Stimulated activated effector memory CD8-positive, alpha-beta T cell treated with anti-CD3 and anti-CD28 coated beads, Interleukin-12 subunit alpha, Interleukin-12 subunit beta, amount 100 ng/mL, for 72 hours (primary cell): Measurements from ENCODE around the gene FTO.
"Not testable (repeated sequence)": the region's sequence is repeated elsewhere in the genome, so short reads cannot be mapped to it uniquely, and the experiment has no call there.

Source experiments
- ATAC-seq: fragments of 150-1000 bp; cut with Tn5 transposase; 2 replicates; pipeline ENCODE4 v1.10.0; 2021
- DNase-seq, 2 donors: peaks; one replicate each; pipeline ENCODE4 v3.0.0; 2021 to 2022; ENCODE audit warnings: low spot score in 2 of 2
- H3K27ac Mint-ChIP-seq: one replicate; pipeline ENCODE4 v1.8.0; 2022; ENCODE audit warnings: mild to moderate bottlenecking, mixed read lengths
- H3K36me3 Mint-ChIP-seq: one replicate; pipeline ENCODE4 v1.8.0; 2022; ENCODE audit warnings: mild to moderate bottlenecking, mixed read lengths
- H3K4me1 Mint-ChIP-seq: one replicate; pipeline ENCODE4 v1.8.0; 2022; ENCODE audit warnings: mixed read lengths
- H3K4me3 Mint-ChIP-seq: one replicate; pipeline ENCODE4 v1.8.0; 2022; ENCODE audit warnings: mild to moderate bottlenecking, mixed read lengths
- H3K9me3 Mint-ChIP-seq: one replicate; pipeline ENCODE4 v1.8.0; 2022; ENCODE audit warnings: mixed read lengths

FTO gene

DNA sequence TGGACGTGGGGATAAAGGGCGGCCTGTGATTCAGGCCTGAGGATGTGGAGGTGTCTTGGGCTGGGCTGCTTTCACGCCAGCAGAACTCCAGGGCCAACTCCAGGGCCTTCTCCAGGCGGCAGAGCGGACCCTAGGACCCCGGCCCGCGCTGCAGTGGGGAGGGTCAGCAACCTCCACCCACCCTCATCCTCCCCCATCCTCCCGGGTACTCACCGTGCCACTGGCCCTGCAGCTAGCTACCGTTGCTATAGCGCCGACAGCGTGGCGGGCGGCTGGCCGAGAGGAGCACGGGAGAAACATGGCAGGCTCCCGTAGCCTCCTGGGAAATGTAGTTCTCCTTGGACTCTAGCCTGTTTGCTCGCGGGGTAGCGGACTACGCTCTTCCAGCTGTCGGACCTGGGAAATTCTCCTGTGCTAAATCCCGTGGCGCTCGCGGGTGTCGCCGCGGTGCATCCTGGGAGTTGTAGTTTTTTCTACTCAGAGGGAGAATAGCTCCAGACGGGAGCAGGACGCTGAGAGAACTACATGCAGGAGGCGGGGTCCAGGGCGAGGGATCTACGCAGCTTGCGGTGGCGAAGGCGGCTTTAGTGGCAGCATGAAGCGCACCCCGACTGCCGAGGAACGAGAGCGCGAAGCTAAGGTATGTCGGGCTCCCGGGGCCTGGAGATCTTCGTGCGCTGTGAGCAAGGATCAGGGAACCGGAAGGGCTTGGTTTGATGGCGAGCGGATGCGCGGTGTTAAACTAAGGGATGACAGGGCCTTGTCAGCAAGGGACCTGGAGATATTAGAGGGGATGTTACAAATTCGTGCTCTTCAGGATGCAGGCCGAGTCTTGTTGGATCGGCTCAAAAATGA is at the start of gene FTO, which contains the start of gene RPGRIP1L:
TSS of gene FTO (plus strand) at position 567 of the 855 bp plus-strand sequence.
TSS of gene RPGRIP1L (minus strand) at position 270 of the 855 bp plus-strand sequence. CDS start 3,136 bp downstream, outside the sequence.
- H3K36me3 Mint-ChIP-seq: peaks cover 6% of the 10 kb centered on the region
- H3K27ac Mint-ChIP-seq: peak within 1 kb of the TSS; percentile 91
- peak; percentile 98 for ATAC-seq
- DNase-seq: peak; percentile 96 to 99
- H3K4me3 Mint-ChIP-seq: peak within 1 kb of the TSS; percentile 92
- H3K4me1 Mint-ChIP-seq: peaks cover 26% of the 10 kb centered on the region
- no peaks in the 10 kb centered on the region for H3K9me3 Mint-ChIP-seq

DNA sequence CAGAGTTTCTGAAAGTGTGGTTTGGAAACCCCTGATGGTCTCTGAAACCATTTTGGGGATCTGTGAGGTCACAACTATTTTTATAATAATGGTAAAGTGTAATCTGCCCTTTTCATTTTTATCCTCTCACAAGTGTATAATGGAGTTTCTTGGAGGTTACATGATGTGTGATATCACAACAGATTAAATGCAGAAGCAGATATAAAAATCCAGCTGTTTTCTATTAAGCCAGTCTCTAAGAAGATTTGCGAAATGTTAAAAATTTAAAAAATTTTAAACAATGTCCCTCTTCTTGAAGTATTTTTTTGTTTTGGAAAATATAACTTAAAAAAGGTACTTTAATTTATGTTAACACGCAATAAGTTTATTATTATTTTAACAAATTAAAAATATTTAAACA is 49.0 kb upstream of the FTO start:
- no peak for ATAC-seq
- Mint-ChIP-seq H3K4me1 (no peaks in the 10 kb centered on the region), H3K27ac (no peak overlapping the region)

DNA sequence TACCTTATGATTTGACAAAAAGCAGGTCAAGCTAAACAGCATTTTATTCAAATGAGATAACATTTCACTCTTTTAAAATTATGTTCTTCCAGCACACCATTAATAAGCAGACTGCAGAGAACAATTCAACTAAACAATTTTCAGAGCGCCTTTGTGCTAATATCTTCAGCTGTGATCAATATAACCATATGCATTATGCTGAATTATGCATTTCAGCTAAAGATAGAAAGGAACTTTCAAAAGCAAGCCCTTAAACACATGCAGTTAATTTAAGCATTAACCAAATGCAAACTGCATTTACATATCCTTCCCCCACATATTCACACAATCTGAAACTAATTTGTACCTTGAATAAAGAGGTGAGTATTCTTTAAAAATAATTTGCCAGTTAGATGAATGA is 41.9 kb upstream of the FTO start:
- no peaks in the 10 kb centered on the region for H3K9me3 Mint-ChIP-seq
- no peak overlapping the region for H3K27ac Mint-ChIP-seq
- no peak for ATAC-seq
- H3K4me3 Mint-ChIP-seq: no peak overlapping the region
- H3K36me3 Mint-ChIP-seq: no peaks in the 10 kb centered on the region
- H3K4me1 Mint-ChIP-seq: peaks cover 9% of the 10 kb centered on the region
- DNase-seq: no peak

More for the DNA sequence above, 49.0 kb upstream of the FTO start:
- Mint-ChIP-seq H3K36me3 (peaks cover 18% of the 10 kb centered on the region), H3K4me3 (no peak overlapping the region), H3K9me3 (no peaks in the 10 kb centered on the region)
- no peak for DNase-seq

DNA sequence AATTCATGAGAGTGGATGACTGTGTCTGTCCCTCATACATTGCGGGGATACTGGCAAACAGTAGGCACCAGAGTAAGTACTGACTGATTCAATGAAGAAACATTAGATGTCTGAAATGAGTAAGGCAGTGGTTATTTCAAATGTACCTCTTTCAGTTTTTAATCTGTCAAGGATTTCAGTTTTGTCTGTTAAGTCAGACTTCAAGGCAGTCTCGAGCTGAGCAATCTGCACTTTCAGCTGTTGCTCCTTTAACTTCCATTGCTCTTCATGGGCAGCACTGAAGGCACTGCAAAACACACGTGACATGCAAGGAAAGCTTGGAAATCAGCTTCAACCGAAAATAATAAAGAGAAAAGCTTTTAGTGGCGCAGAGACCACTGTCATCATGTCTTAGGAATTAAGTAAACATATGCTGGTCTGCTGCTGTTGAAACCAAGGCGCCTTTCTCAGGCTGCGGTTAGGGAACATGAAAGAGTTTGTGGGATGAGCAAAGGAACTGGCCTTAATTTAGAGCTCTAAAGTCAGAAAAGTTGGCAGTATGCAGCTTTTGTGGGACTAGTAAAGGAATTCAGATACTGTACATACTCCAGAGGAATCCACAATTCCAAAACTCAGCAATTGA is 39.1 kb upstream of the FTO start:
- Mint-ChIP-seq H3K36me3 (no peaks in the 10 kb centered on the region), H3K4me3 (no peak overlapping the region), H3K4me1 (peaks cover 9% of the 10 kb centered on the region), H3K27ac (peak overlapping the region; percentile 46), H3K9me3 (no peaks in the 10 kb centered on the region)
- DNase-seq: peak in 1 of 2 donors; percentile 52
- peak; percentile 100 for ATAC-seq

DNA sequence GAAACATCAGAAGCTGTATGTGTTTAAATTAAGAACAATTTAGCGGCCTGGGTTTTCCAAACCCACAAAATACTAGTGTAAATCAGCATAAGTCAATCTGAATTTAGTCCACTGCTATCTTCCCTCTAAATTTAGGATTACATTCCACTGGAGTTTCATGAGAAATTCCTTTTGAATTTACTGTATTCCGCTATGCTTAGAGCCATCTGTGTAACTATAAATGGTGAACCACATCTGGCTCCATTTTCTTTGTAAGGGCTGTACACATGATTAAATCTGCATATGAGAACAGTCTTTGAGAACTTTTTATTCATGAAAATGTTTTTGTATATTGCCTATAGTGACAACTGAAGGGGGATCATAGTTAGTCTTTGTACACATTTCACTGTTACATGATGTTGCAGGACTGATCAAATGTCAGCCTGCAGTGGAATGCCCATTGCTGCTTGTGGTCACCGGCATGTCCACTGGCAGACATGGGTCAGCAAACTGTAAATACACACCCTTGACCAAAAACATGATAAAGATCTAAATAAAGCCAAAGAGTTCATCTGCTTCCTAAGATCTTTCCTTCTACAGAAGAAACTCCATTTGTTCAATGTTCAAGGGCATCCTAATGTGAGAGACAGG is 37.1 kb upstream of the FTO start:
- no peaks in the 10 kb centered on the region for H3K36me3 Mint-ChIP-seq
- peaks cover 9% of the 10 kb centered on the region for H3K4me1 Mint-ChIP-seq
- no peaks in the 10 kb centered on the region for H3K9me3 Mint-ChIP-seq
- DNase-seq: no peak
- no peak overlapping the region for H3K27ac Mint-ChIP-seq
- no peak for ATAC-seq
- no peak overlapping the region for H3K4me3 Mint-ChIP-seq

DNA sequence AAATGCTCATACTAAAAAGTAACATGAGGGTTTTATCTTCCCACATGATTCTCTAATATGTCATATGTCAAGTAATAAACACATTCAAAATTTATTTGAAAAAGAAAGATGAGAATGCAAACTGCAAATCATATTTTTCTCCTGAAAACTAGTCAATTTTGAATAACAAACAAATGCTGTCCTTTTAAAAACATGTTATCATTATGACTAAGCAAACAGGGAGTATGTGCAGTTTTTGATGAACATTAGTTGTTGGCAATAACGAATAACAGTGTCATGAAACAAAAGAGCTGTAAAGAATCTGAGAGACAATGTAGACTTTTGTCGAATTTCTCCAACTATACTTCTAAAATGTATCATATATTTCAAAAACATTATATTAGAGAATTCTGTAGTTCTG is 35.1 kb upstream of the FTO start:
- DNase-seq (no peak), ATAC-seq (no peak)
- H3K36me3 Mint-ChIP-seq: no peaks in the 10 kb centered on the region
- no peaks in the 10 kb centered on the region for H3K9me3 Mint-ChIP-seq
- H3K4me3 Mint-ChIP-seq: no peak overlapping the region
- no peak overlapping the region for H3K27ac Mint-ChIP-seq
- H3K4me1 Mint-ChIP-seq: peaks cover 9% of the 10 kb centered on the region

DNA sequence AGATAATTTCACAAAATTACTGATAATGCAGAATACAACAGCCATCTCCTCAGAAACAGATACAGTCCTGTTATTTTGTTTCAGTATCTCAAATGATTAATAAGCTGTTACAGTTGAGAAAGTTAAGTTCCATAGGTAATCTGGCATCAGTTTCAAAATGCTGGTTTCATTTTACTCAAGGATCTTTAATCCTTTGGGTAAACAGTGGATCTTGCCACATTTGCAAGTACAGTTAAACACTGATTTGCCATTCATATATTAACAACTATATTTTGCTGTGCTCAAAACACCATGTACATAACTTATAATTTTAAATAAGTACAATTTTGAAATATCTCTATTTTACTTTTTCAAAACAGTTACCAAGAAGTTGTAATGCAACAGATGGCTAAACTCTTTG is 31.5 kb upstream of the FTO start:
- no peaks in the 10 kb centered on the region for H3K9me3 Mint-ChIP-seq
- no peak overlapping the region for H3K4me3 Mint-ChIP-seq
- no peak overlapping the region for H3K27ac Mint-ChIP-seq
- no peaks in the 10 kb centered on the region for H3K36me3 Mint-ChIP-seq
- DNase-seq: no peak
- ATAC-seq: no peak
- H3K4me1 Mint-ChIP-seq: no peaks in the 10 kb centered on the region

DNA sequence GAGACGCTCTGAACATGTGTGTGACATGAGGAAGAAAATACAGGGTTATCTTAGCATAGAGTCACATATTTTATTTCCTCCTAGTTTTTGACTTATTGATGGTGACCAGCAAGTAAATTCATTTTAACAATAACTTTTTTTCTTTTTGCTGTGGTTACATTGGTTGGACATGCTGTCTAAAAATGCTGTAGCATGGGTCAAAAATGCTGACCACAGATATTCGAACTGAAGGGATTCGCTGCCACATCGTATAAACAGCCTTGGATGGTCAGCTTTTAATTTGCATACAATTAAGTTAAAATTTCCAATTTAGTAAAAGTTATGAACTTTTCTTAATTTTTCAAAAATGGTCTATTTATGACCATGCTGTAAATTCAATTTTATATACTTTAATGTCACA is 30.8 kb upstream of the FTO start:
- DNase-seq (no peak), ATAC-seq (no peak)
- Mint-ChIP-seq H3K4me3 (no peak overlapping the region), H3K4me1 (no peaks in the 10 kb centered on the region), H3K9me3 (no peaks in the 10 kb centered on the region), H3K27ac (no peak overlapping the region), H3K36me3 (no peaks in the 10 kb centered on the region)

DNA sequence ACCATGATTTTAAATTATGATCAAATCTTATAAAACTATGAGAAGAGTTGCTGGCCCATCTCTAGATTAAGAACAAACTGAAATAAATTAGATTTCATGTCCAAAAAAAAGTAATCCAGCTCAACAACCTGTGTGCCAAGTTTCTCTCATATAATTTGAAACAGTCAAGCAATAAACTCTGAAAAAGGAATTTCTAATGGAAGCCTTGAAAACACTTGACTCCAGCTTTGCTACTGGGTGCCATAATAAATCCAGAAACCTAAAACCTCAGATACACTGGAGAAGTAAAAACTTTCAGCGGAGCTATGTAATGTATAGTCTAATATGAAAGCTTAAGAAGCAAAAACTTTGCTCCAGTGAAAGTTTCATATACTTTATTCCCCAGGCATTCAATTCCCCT is 25.8 kb upstream of the FTO start:
- DNase-seq (no peak), ATAC-seq (no peak)
- H3K27ac Mint-ChIP-seq: no peak overlapping the region
- H3K9me3 Mint-ChIP-seq: no peaks in the 10 kb centered on the region
- no peaks in the 10 kb centered on the region for H3K36me3 Mint-ChIP-seq
- H3K4me1 Mint-ChIP-seq: no peaks in the 10 kb centered on the region
- no peak overlapping the region for H3K4me3 Mint-ChIP-seq

DNA sequence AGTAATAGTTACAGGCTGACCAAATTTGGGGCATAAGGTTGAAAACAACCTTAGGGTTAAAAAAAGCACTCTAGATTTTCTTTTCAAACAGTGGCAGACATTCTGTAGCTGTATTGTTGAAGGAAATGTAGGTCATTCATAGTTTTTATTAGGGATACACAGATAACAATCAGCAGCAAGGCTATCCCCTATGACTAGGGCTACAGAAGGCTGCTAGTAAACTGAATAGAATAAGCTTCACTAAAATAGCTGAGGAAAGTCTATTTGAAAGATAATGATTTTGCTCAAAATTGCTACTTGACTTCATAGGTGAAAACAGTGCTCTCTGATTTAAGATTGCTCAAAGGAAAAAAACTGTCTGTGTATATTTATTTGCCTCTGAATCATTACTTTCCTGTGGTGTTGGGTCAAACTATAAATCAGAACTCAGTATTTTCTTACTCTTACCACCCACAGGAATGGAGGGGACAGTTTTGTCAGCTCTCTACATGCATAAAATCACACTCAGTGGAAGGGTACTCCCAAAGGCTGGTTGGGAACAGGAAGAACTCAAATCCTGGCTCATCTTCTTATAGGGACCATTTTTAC is 25.1 kb upstream of the FTO start:
- H3K27ac Mint-ChIP-seq: no peak overlapping the region
- no peak overlapping the region for H3K4me3 Mint-ChIP-seq
- peak; percentile 54 for ATAC-seq
- no peaks in the 10 kb centered on the region for H3K36me3 Mint-ChIP-seq
- H3K4me1 Mint-ChIP-seq: no peaks in the 10 kb centered on the region
- H3K9me3 Mint-ChIP-seq: no peaks in the 10 kb centered on the region
- no peak for DNase-seq

DNA sequence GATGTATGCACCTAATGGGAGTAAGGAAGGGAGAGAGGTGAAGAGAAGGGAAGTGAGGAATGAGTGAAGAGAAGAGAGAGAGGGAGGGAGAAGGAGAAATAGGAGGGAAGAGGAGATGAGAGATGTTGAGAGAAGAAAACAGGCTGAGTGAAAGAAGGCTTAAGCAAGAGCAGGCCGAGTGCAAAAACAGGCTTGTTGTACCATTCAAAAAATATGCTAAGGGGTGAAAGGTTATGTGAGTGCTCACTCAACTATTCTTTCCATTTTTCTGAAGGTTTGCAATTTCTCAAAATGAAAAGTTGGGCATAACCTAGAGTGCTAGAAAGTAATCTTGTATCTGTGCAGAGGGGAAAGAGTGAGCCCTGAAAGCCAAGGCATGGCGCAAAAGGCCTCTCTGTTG is 23.2 kb upstream of the FTO start:
- ATAC-seq: no peak
- Mint-ChIP-seq H3K9me3 (no peaks in the 10 kb centered on the region), H3K36me3 (no peaks in the 10 kb centered on the region), H3K4me1 (no peaks in the 10 kb centered on the region), H3K4me3 (no peak overlapping the region), H3K27ac (no peak overlapping the region)
- no peak for DNase-seq

DNA sequence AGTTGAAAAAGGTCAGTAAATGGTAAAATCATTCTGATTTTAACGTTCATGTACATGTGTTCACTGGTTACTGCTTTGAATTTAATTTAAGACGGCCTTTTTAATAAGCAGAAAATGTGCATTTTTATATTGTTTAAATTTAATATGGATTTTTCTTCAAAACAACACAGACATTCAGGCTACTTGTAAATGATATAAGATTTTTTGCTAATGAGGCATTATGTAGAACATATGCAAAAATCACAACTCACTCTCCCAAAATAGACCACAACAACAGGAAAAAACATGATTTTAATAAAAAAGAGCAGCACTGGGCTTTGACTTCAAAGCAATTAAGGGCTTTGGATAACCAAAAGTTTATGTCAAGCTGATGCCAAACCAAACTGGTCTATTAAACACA is 22.6 kb upstream of the FTO start:
- Mint-ChIP-seq H3K4me3 (no peak overlapping the region), H3K27ac (no peak overlapping the region), H3K4me1 (no peaks in the 10 kb centered on the region), H3K36me3 (no peaks in the 10 kb centered on the region), H3K9me3 (no peaks in the 10 kb centered on the region)
- ATAC-seq: no peak
- no peak for DNase-seq

DNA sequence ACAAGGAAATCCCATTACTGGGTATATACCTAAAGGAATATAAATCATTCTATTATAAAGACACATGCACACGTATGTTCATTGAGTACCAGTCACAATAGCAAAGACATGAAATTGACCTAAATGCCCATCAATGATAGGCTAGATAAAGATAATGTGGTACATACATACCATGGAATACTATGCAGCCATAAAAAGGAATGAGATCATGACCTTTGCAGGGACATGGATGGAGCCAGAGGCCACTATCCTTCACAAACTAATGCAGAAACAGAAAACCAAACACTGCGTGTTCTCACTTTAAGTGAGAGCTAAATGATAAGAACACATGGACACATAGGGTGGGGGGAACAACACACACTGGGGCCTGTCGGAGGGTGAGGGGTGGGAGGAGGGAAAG is 18.6 kb upstream of the FTO start:
- DNase-seq, H3K27ac Mint-ChIP-seq, ATAC-seq, H3K4me1 Mint-ChIP-seq, H3K36me3 Mint-ChIP-seq, H3K9me3 Mint-ChIP-seq, H3K4me3 Mint-ChIP-seq: not testable (repeated sequence)

DNA sequence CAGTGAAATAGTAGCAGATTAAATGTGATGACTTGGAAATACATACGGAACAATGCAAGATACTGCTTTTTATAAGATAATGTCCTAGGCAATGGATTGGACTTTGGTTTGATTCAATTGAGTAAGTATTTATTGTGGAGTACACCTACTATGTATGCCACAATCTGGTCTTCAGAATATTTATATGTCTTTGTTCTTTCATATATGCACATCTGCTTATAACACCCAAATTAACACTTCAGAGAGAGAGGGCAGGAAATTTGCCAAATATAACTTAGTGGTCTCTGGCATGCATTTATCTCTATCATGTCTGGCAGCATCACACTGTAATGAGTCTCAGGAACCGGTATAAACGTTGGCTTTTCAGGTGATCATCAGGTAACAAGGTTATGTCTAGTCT is 17.2 kb upstream of the FTO start:
- H3K27ac Mint-ChIP-seq: no peak overlapping the region
- no peak overlapping the region for H3K4me3 Mint-ChIP-seq
- H3K36me3 Mint-ChIP-seq: no peaks in the 10 kb centered on the region
- DNase-seq (no peak), ATAC-seq (no peak)
- H3K9me3 Mint-ChIP-seq: no peaks in the 10 kb centered on the region
- H3K4me1 Mint-ChIP-seq: no peaks in the 10 kb centered on the region

DNA sequence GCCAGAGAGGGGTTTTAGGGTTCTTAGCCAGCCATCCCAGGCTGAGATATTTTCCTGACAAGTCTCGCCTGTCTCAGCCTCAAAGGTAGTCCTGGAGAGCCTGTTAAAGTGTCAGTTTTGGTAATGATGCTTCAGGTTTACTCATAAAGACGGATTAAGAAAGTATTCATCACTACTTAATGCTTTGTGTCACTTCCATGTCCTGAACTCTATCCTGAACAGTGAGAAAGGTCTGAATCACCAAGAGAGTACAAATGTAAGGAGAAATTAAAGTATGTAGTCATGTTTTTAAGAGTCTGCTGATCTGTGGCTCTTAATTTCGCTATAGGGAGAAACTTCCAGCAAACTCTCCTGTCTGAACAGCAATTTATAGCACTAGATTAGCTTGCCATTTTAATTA is 14.3 kb upstream of the FTO start:
- ATAC-seq: no peak
- DNase-seq: no peak
- H3K27ac Mint-ChIP-seq: no peak overlapping the region

More for the DNA sequence above, 14.3 kb upstream of the FTO start:
- Mint-ChIP-seq H3K4me1 (no peaks in the 10 kb centered on the region), H3K9me3 (no peaks in the 10 kb centered on the region), H3K36me3 (no peaks in the 10 kb centered on the region), H3K4me3 (no peak overlapping the region)
